Panc1 (cell line): ENCODE results near the gene PTGES. TPM values are rescaled to one million over a fixed set of nuclear protein-coding genes. Genes with fewer than 3 reads are reported as not detected.

Experiments used
- ATAC-seq: fragments of 200-7000 bp; cut with Tn5 transposase; 2 replicates; pipeline ENCODE4 v1.9.1; 2020; ENCODE audit warnings: mild to moderate bottlenecking, moderate library complexity
- Bru-seq: library from RNA; stranded (reverse); fragments of 400-500 nt; gene quantifications from one replicate; lab custom pipeline; 2021; lab: Mats Ljungman, UMichigan
- BruChase-seq, 2 experiments: library from RNA; stranded (reverse); fragments of 400-500 nt; gene quantifications; one replicate each; lab custom pipeline; 2021; lab: Mats Ljungman, UMichigan
- BruUV-seq: library from RNA; stranded (reverse); fragments of 400-500 nt; replicated peaks from 2 replicates; lab custom pipeline; 2021; lab: Mats Ljungman, UMichigan
- CTCF ChIA-PET: fragments of 300-600 bp; sonication (Branson Sonifier 250); formaldehyde crosslinking; loops from one replicate; lab custom pipeline; 2022; ENCODE audit warnings: antibody characterized with exemption; lab: Charles Lee
- POLR2A ChIA-PET: fragments of 300-600 bp; sonication (Branson Sonifier 250); formaldehyde crosslinking; loops from one replicate; lab custom pipeline; 2022; ENCODE audit warnings: antibody characterized with exemption; lab: Charles Lee
- DNase-seq: peaks from one replicate; pipeline ENCODE4 v3.0.0-alpha.2; 2010; ENCODE audit warnings: low read depth, low spot score
- H3K27ac ChIP-seq: 2 replicates; pipeline ENCODE4 v1.5.1; 2011; ENCODE audit warnings: mild to moderate bottlenecking, low read length, inconsistent platforms
- H3K27me3 ChIP-seq: fragments of 200-500 bp; sonication (Bioruptor generic); 2 replicates; pipeline ENCODE4 v1.6.0; 2014; ENCODE audit warnings: low read length, inconsistent platforms; ENCODE audit not compliant: control insufficient read depth, insufficient read depth
- H3K36me3 ChIP-seq: fragments of 200-500 bp; sonication (Bioruptor generic); 2 replicates; pipeline ENCODE4 v1.5.1; 2014; ENCODE audit warnings: inconsistent platforms, mild to moderate bottlenecking, low read length, moderate library complexity; ENCODE audit not compliant: control insufficient read depth, insufficient read depth
- H3K4me1 ChIP-seq: 2 replicates; pipeline ENCODE4 v1.5.1; 2011; ENCODE audit warnings: inconsistent platforms, mild to moderate bottlenecking, low read length, moderate library complexity; ENCODE audit not compliant: control insufficient read depth, insufficient read depth
- H3K4me3 ChIP-seq, 2 experiments: 2 replicates each; pipeline ENCODE4 v1.5.1; 2011 to 2012; ENCODE audit warnings: low read depth in 2 of 2, low read length in 2 of 2, mild to moderate bottlenecking in 2 of 2, inconsistent platforms in 1 of 2, moderate library complexity in 1 of 2
- H3K9me3 ChIP-seq: fragments of 200-500 bp; sonication (Bioruptor generic); 2 replicates; pipeline ENCODE4 v1.5.1; 2014; ENCODE audit warnings: low read depth, mild to moderate bottlenecking, inconsistent platforms, low read length, moderate library complexity; ENCODE audit not compliant: control insufficient read depth, insufficient read depth
- POLR2AphosphoS5 ChIP-seq: IDR thresholded peaks from 2 replicates; pipeline ENCODE4 v1.6.1; 2012; ENCODE audit warnings: mild to moderate bottlenecking, low read depth, low read length, moderate library complexity
- SIN3A ChIP-seq: IDR thresholded peaks from 2 replicates; pipeline ENCODE4 v1.6.1; 2012; ENCODE audit warnings: low read depth, mild to moderate bottlenecking, low read length, moderate library complexity, borderline replicate concordance; ENCODE audit not compliant: insufficient read depth
- TCF7L2 ChIP-seq: IDR thresholded peaks from 2 replicates; pipeline ENCODE4 v1.6.1; 2011; ENCODE audit warnings: mild to moderate bottlenecking, low read depth, low read length, inconsistent platforms
- in situ Hi-C: cut with HindIII; loops from 2 replicates; pipeline ENCODE4 v1.10.0; 2016; ENCODE audit warnings: low sequenced_read_pairs, low pct_unique_long_range_greater_than_20kb
- intact Hi-C: fragments of 100-400 bp; cut with micrococcal nuclease; formaldehyde crosslinking; loops from one replicate; pipeline ENCODE4 v1.10.0; 2022; ENCODE audit not compliant: unreplicated experiment
- long read RNA-seq: library from polyadenylated mRNA; unstranded; transcript quantifications from one replicate; pipeline ENCODE4 v2.0.0, GENCODE V29; 2021; ENCODE audit not compliant: unreplicated experiment
- polyA plus RNA-seq: library from polyadenylated mRNA; unstranded; fragments of >200 nt; gene quantifications from one replicate; pipeline ENCODE4 v1.2.1, GENCODE V29; 2012; ENCODE audit warnings: missing spikeins; ENCODE audit not compliant: insufficient read length
- total RNA-seq: library from RNA; stranded (reverse); gene quantifications from one replicate; pipeline ENCODE4 v1.2.1, GENCODE V29; 2021; ENCODE audit not compliant: unreplicated experiment
- TF ChIP-seq, protein P1 (sequence below): fragments of 450-650 bp; IDR thresholded peaks from 2 replicates; pipeline ENCODE4 v1.5.1; 2017; ENCODE audit warnings: mild to moderate bottlenecking
- TF ChIP-seq, protein P2 (sequence below), 2 experiments: IDR thresholded peaks; 2 replicates each; pipeline ENCODE4 v1.6.1; 2011 to 2012; ENCODE audit warnings: low read depth in 2 of 2, control low read depth in 1 of 2, low read length in 1 of 2, mild to moderate bottlenecking in 1 of 2, moderate library complexity in 1 of 2; ENCODE audit not compliant: insufficient read depth in 1 of 2

PTGES gene
- total RNA-seq = 1.1 TPM
- polyA plus RNA-seq = 1.3 TPM
- percentile 22 among the genes with signal in this experiment for Bru-seq, nascent RNA
- BruChase-seq, experiment 1, labeled RNA remaining after a 2-hour chase = percentile 27 among the genes with signal in this experiment
- percentile 24 among the genes with signal in this experiment for BruChase-seq, experiment 2, labeled RNA remaining after a 6-hour chase
- long read RNA-seq, partial matches to known transcripts = 1 of 1 reads
- long read RNA-seq, other reads (novel, unspliced or antisense) = 0 of 1 reads

- H3K27ac ChIP-seq = no peak within 1 kb of the TSS
- no peaks in the 10 kb centered on the region for H3K27me3 ChIP-seq
- CTCF ChIA-PET = interaction anchor here (0.6 kb wide), 1 partner anchor 26 kb away, joined by 4 read pairs; no protein-coding TSS in a partner anchor
- POLR2A ChIA-PET = interaction anchor here (0.6 kb wide), 1 partner anchor 9 kb away, joined by 9 read pairs; no protein-coding TSS in a partner anchor
- in situ Hi-C loops (no loop called here), intact Hi-C loops (no loop called here)
- no peaks in the 10 kb centered on the region; the same call in none of the 2 replicates for H3K4me1 ChIP-seq
- DNase-seq = no peak
- H3K4me3 ChIP-seq = peak within 1 kb of the TSS; percentile 17 to 42
- BruUV-seq = no TSS peak
- H3K36me3 ChIP-seq = no peaks in the 10 kb centered on the region; the same call in 1 of the 2 replicates
- TF ChIP-seq, protein P1, sequence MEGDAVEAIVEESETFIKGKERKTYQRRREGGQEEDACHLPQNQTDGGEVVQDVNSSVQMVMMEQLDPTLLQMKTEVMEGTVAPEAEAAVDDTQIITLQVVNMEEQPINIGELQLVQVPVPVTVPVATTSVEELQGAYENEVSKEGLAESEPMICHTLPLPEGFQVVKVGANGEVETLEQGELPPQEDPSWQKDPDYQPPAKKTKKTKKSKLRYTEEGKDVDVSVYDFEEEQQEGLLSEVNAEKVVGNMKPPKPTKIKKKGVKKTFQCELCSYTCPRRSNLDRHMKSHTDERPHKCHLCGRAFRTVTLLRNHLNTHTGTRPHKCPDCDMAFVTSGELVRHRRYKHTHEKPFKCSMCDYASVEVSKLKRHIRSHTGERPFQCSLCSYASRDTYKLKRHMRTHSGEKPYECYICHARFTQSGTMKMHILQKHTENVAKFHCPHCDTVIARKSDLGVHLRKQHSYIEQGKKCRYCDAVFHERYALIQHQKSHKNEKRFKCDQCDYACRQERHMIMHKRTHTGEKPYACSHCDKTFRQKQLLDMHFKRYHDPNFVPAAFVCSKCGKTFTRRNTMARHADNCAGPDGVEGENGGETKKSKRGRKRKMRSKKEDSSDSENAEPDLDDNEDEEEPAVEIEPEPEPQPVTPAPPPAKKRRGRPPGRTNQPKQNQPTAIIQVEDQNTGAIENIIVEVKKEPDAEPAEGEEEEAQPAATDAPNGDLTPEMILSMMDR = no peak
- TF ChIP-seq, protein P2, sequence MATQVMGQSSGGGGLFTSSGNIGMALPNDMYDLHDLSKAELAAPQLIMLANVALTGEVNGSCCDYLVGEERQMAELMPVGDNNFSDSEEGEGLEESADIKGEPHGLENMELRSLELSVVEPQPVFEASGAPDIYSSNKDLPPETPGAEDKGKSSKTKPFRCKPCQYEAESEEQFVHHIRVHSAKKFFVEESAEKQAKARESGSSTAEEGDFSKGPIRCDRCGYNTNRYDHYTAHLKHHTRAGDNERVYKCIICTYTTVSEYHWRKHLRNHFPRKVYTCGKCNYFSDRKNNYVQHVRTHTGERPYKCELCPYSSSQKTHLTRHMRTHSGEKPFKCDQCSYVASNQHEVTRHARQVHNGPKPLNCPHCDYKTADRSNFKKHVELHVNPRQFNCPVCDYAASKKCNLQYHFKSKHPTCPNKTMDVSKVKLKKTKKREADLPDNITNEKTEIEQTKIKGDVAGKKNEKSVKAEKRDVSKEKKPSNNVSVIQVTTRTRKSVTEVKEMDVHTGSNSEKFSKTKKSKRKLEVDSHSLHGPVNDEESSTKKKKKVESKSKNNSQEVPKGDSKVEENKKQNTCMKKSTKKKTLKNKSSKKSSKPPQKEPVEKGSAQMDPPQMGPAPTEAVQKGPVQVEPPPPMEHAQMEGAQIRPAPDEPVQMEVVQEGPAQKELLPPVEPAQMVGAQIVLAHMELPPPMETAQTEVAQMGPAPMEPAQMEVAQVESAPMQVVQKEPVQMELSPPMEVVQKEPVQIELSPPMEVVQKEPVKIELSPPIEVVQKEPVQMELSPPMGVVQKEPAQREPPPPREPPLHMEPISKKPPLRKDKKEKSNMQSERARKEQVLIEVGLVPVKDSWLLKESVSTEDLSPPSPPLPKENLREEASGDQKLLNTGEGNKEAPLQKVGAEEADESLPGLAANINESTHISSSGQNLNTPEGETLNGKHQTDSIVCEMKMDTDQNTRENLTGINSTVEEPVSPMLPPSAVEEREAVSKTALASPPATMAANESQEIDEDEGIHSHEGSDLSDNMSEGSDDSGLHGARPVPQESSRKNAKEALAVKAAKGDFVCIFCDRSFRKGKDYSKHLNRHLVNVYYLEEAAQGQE (IDR thresholded peaks at IDR 0.05; ENCODE audit: insufficient read depth in 1 of 2, low read depth in 2 of 2, low read length in 1 of 2) = no peak
- TF ChIP-seq POLR2AphosphoS5 (no peak), SIN3A (no peak), TCF7L2 (no peak)
- peak; percentile 93 for ATAC-seq
- no peaks in the 10 kb centered on the region for H3K9me3 ChIP-seq
Observed at GRCh38 chr9:129752900-129753729, at the start of gene PTGES. Gene PTGES, minus strand, starts transcription at chr9:129753042. Its CDS starts 30 bp downstream, at chr9:129753012.

DNA sequence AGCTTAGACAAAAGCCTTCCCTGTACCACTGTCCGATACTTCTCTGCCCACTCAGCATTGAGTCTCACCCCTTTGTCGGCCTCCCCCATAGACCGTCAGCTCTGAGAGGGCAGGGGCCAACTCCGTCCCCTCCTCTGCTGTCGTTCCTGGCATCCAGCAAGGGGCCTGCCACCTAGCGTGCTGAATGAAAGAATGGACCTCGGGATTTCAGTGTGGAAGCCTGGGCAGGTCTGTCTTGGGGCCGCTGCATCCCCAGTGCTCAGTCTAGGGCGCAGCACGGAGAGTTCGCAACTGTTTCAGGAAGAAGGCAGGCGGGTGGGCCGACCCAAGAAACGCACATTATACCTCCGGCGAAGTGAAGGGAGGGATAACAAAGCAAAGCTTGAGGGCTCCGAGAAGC, 48.7 kb upstream of the PTGES start:
- ChIA-PET CTCF (no interaction called here), POLR2A (no interaction called here)
- Histone ChIP-seq H3K4me3 (no peak overlapping the region), H3K4me1 (peaks cover 3% of the 10 kb centered on the region), H3K9me3 (no peaks in the 10 kb centered on the region), H3K27me3 (no peaks in the 10 kb centered on the region), H3K36me3 (no peaks in the 10 kb centered on the region; the same call in none of the 2 replicates), H3K27ac (no peak overlapping the region)
- no peak for DNase-seq
- TF ChIP-seq SIN3A = no peak
- TF ChIP-seq, protein P1 = no peak
- TF ChIP-seq, protein P2 (IDR thresholded peaks at IDR 0.05; ENCODE audit: insufficient read depth in 1 of 2, low read depth in 2 of 2, low read length in 1 of 2) = no peak
- no peak for TF ChIP-seq POLR2AphosphoS5
- no peak for TF ChIP-seq TCF7L2
- no peak for ATAC-seq
- no TSS peak for BruUV-seq
- in situ Hi-C loops (no loop called here), intact Hi-C loops (no loop called here)
